HCT116 (cell line): ENCODE measurements around the gene THOC2. TPM values are rescaled to one million over a fixed set of nuclear protein-coding genes. Genes with fewer than 3 reads are reported as not detected.

Experiments
- ATAC-seq: fragments of 200-7000 bp; cut with Tn5 transposase; 2 replicates; pipeline ENCODE4 v1.9.1; 2020; ENCODE audit warnings: mild to moderate bottlenecking, moderate library complexity
- BruUV-seq: library from RNA; stranded (reverse); fragments of 400-500 nt; replicated peaks from 2 replicates; lab custom pipeline; 2021; lab: Mats Ljungman, UMichigan
- CTCF ChIA-PET: fragments of 300-600 bp; sonication (Branson Sonifier 250); formaldehyde crosslinking; loops from one replicate; lab custom pipeline; 2021; ENCODE audit warnings: antibody characterized with exemption; lab: Charles Lee
- POLR2A ChIA-PET: fragments of 300-600, 350-600 bp; sonication (Branson Sonifier 250); formaldehyde crosslinking; loops from one replicate; lab custom pipeline; 2021; ENCODE audit warnings: antibody characterized with exemption; lab: Charles Lee
- RAD21 ChIA-PET, 2 experiments: fragments of 300-600 bp; sonication (Branson Sonifier 250); formaldehyde crosslinking; loops; one replicate each; lab custom pipeline; 2023; ENCODE audit warnings: low total read pairs in 2 of 2; ENCODE audit not compliant: uncharacterized antibody in 2 of 2, unreplicated experiment in 2 of 2, low non-redundant PET in 1 of 2; lab: Charles Lee
- DNase-seq: peaks from one replicate; pipeline ENCODE4 v3.0.0-alpha.2; 2010; ENCODE audit warnings: low read depth, low spot score
- H2AFZ ChIP-seq: fragments of 200-600 bp; shearing (Covaris generic), sonication (generic); 2 replicates; pipeline ENCODE4 v1.6.1; 2017; ENCODE audit warnings: low read depth, mixed run types, mixed read lengths, antibody characterized with exemption, low read length; ENCODE audit not compliant: poor library complexity, severe bottlenecking
- H3K27ac ChIP-seq: 2 replicates; pipeline ENCODE4 v1.5.1; 2012; ENCODE audit warnings: low read depth, low read length
- H3K27me3 ChIP-seq: fragments of 200-600 bp; sonication (generic); 2 replicates; pipeline ENCODE4 v1.6.1; 2016; ENCODE audit warnings: mixed run types, low read length, mixed read lengths; ENCODE audit not compliant: insufficient read depth
- H3K36me3 ChIP-seq, 2 experiments: fragments of 200-500 bp in 1 of 2; fragments of 200-600 bp in 1 of 2; sonication (Bioruptor generic) in 1 of 2; sonication (generic) in 1 of 2; 2 replicates each; pipeline versions ENCODE4 v1.5.1 to v1.6.1; 2014 to 2016; ENCODE audit warnings: low read length in 2 of 2, inconsistent platforms in 1 of 2, mixed read lengths in 1 of 2, mixed run types in 1 of 2; ENCODE audit not compliant: insufficient read depth in 2 of 2, control insufficient read depth in 1 of 2
- H3K4me1 ChIP-seq, 2 experiments: fragments of 200-600 bp in 1 of 2; sonication (generic) in 1 of 2; 2 replicates each; pipeline versions ENCODE4 v1.5.1 to v1.6.1; 2012 to 2017; ENCODE audit warnings: low read length in 2 of 2, inconsistent platforms in 1 of 2, mild to moderate bottlenecking in 1 of 2, mixed read lengths in 1 of 2, mixed run types in 1 of 2, moderate library complexity in 1 of 2; ENCODE audit not compliant: insufficient read depth in 2 of 2, control insufficient read depth in 1 of 2
- H3K4me2 ChIP-seq: fragments of 200-600 bp; sonication (generic); 2 replicates; pipeline ENCODE4 v1.6.1; 2017; ENCODE audit warnings: mixed run types, low read length, mixed read lengths
- H3K4me3 ChIP-seq, 2 experiments: fragments of 200-600 bp in 1 of 2; sonication (generic) in 1 of 2; replicated peaks in 1 of 2; 2 replicates each; pipeline ENCODE4 v1.5.1; 2011 to 2016; ENCODE audit warnings: low read length in 2 of 2, control low read depth in 1 of 2, low read depth in 1 of 2, mild to moderate bottlenecking in 1 of 2, mixed read lengths in 1 of 2, mixed run types in 1 of 2
- H3K79me2 ChIP-seq: fragments of 200-600 bp; sonication (generic); 2 replicates; pipeline ENCODE4 v1.6.1; 2017; ENCODE audit warnings: mild to moderate bottlenecking, mixed run types, low read length, moderate library complexity, mixed read lengths; ENCODE audit not compliant: insufficient read depth
- H3K9ac ChIP-seq: fragments of 200-600 bp; sonication (generic); 2 replicates; pipeline ENCODE4 v1.6.1; 2016; ENCODE audit warnings: low read length, mixed read lengths
- H3K9me2 ChIP-seq: fragments of 200-600 bp; sonication (generic), shearing (Covaris generic); 2 replicates; pipeline ENCODE4 v1.6.1; 2017; ENCODE audit warnings: mixed run types, mild to moderate bottlenecking, moderate library complexity; ENCODE audit not compliant: insufficient read depth
- H3K9me3 ChIP-seq, 2 experiments: fragments of 200-500 bp in 1 of 2; fragments of 200-600 bp in 1 of 2; sonication (Bioruptor generic) in 1 of 2; sonication (generic) in 1 of 2; 2 replicates each; pipeline ENCODE4 v1.6.1; 2014 to 2017; ENCODE audit warnings: low read length in 2 of 2, mixed read lengths in 2 of 2, inconsistent platforms in 1 of 2, low read depth in 1 of 2, mild to moderate bottlenecking in 1 of 2, mixed run types in 1 of 2, moderate library complexity in 1 of 2; ENCODE audit not compliant: control insufficient read depth in 1 of 2, insufficient read depth in 1 of 2
- H4K20me1 ChIP-seq: fragments of 200-600 bp; sonication (generic), shearing (Covaris generic); 2 replicates; pipeline ENCODE4 v1.6.1; 2017; ENCODE audit warnings: mixed run types, mild to moderate bottlenecking, moderate library complexity; ENCODE audit not compliant: insufficient read depth
- ATF3 ChIP-seq: IDR thresholded peaks from 2 replicates; pipeline ENCODE4 v1.6.1; 2012
- CTCF ChIP-seq, 3 experiments: fragments of 200-600 bp in 1 of 3; sonication (generic) in 1 of 3; IDR thresholded peaks in 2 of 3; conservative IDR thresholded peaks in 1 of 3; 2 replicates each; pipeline ENCODE4 v1.5.1; 2012 to 2017; ENCODE audit warnings: low read depth in 2 of 3, low read length in 2 of 3, antibody characterized with exemption in 1 of 3, borderline replicate concordance in 1 of 3, control low read depth in 1 of 3, mild to moderate bottlenecking in 1 of 3, mixed read lengths in 1 of 3, mixed run types in 1 of 3, moderate library complexity in 1 of 3; ENCODE audit not compliant: insufficient read depth in 1 of 3
- EGR1 ChIP-seq: IDR thresholded peaks from 2 replicates; pipeline ENCODE4 v1.6.1; 2012; ENCODE audit warnings: low read depth
- EZH2 ChIP-seq: fragments of 200-600 bp; sonication (generic); IDR thresholded peaks from 2 replicates; pipeline ENCODE4 v1.6.1; 2017; ENCODE audit warnings: antibody characterized with exemption, mixed run types
- EZH2phosphoT487 ChIP-seq: fragments of 200-600 bp; IDR thresholded peaks from 2 replicates; pipeline ENCODE4 v1.6.1; 2018; ENCODE audit warnings: antibody characterized with exemption, borderline replicate concordance
- MAX ChIP-seq: IDR thresholded peaks from 2 replicates; pipeline ENCODE4 v1.6.1; 2012
- POLR2AphosphoS5 ChIP-seq: IDR thresholded peaks from 2 replicates; pipeline ENCODE4 v1.6.1; 2011; ENCODE audit warnings: mild to moderate bottlenecking, low read depth, low read length, moderate library complexity
- RAD21 ChIP-seq: IDR thresholded peaks from 2 replicates; pipeline ENCODE4 v1.6.1; 2012; ENCODE audit warnings: low read depth, mild to moderate bottlenecking
- REST ChIP-seq: IDR thresholded peaks from 2 replicates; pipeline ENCODE4 v1.6.1; 2012; ENCODE audit warnings: low read depth
- SIN3A ChIP-seq: IDR thresholded peaks from 2 replicates; pipeline ENCODE4 v1.6.1; 2012; ENCODE audit warnings: low read depth
- SP1 ChIP-seq: IDR thresholded peaks from 2 replicates; pipeline ENCODE4 v1.6.1; 2012; ENCODE audit warnings: low read depth
- SRF ChIP-seq: IDR thresholded peaks from 2 replicates; pipeline ENCODE4 v1.6.1; 2012; ENCODE audit warnings: low read depth
- TCF7L2 ChIP-seq: IDR thresholded peaks from 2 replicates; pipeline ENCODE4 v1.7.0; 2011; ENCODE audit warnings: borderline replicate concordance, inconsistent platforms; ENCODE audit not compliant: insufficient read depth, insufficient read length; ENCODE audit errors: extremely low read depth
- ZBTB33 ChIP-seq: IDR thresholded peaks from 2 replicates; pipeline ENCODE4 v1.6.1; 2011; ENCODE audit warnings: mild to moderate bottlenecking, low read length, moderate library complexity; ENCODE audit not compliant: insufficient replicate concordance; ENCODE audit errors: extremely low read depth
- ZNF274 ChIP-seq: fragments of 200-500 bp; sonication (Bioruptor generic); IDR thresholded peaks from 2 replicates; pipeline ENCODE4 v1.6.1; 2014; ENCODE audit warnings: mild to moderate bottlenecking, low read depth, low read length, inconsistent platforms
- intact Hi-C: fragments of 100-400 bp; cut with micrococcal nuclease; formaldehyde crosslinking; loops from 2 replicates; pipeline ENCODE4 v1.10.0; 2022
- total RNA-seq: library from RNA; stranded (reverse); gene quantifications from one replicate; pipeline ENCODE4 v1.2.1, GENCODE V29; 2021; ENCODE audit not compliant: unreplicated experiment

The THOC2 gene
- total RNA-seq, 1 experiment from 2014 or later, result 85.3 TPM

GRCh38 chrX:123755107-123755506 is 22.3 kb upstream of the THOC2 start:
- ChIA-PET POLR2A (no interaction called here), RAD21 (interaction anchor here in 1 of 2 experiments (0.6 kb wide), 1 partner anchor 9 kb away, joined by 3 read pairs; no protein-coding TSS in a partner anchor), CTCF (no interaction called here)
- H3K79me2 ChIP-seq, result no peaks in the 10 kb centered on the region
- no peak overlapping the region for H3K4me3 ChIP-seq
- H3K36me3 ChIP-seq, result no peaks in the 10 kb centered on the region
- TF ChIP-seq SRF (no peak), TCF7L2 (no peak), REST (no peak), POLR2AphosphoS5 (no peak), MAX (no peak), SIN3A (no peak), EZH2 (no peak), CTCF (IDR thresholded peaks at IDR 0.05 in 2 of 3, conservative IDR thresholded peaks at IDR 0.05 in 1 of 3; ENCODE audit: borderline replicate concordance in 1 of 3, insufficient read depth in 1 of 3, low read depth in 2 of 3, low read length in 2 of 3) (no peak), EZH2phosphoT487 (no peak), RAD21 (no peak), SP1 (no peak), ATF3 (no peak), ZBTB33 (no peak), ZNF274 (no peak), EGR1 (no peak)
- H3K4me2 ChIP-seq, result peak overlapping the region; percentile 26
- H3K9me2 ChIP-seq, result no peaks in the 10 kb centered on the region
- H2AFZ ChIP-seq, result no peak overlapping the region
- no peak overlapping the region for H3K27ac ChIP-seq
- no peak overlapping the region for H3K9ac ChIP-seq
- no peaks in the 10 kb centered on the region for H3K27me3 ChIP-seq
- ATAC-seq (no peak), DNase-seq (no peak)
- H3K9me3 ChIP-seq, result no peaks in the 10 kb centered on the region
- BruUV-seq, result no TSS peak
- H3K4me1 ChIP-seq, result peaks cover 3 to 17% of the 10 kb centered on the region in 2 experiments; a peak in 2 of 4 replicates
- no peaks in the 10 kb centered on the region for H4K20me1 ChIP-seq
- intact Hi-C loops, result no loop called here
